Measurements from ENCODE around the gene CYP1A1. TPM values are rescaled to one million over a fixed set of nuclear protein-coding genes. Genes with fewer than 3 reads are reported as not detected.

CYP1A1 gene
- total RNA-seq, 1 experiment from 2014 or later = 0.15 TPM

DNA sequence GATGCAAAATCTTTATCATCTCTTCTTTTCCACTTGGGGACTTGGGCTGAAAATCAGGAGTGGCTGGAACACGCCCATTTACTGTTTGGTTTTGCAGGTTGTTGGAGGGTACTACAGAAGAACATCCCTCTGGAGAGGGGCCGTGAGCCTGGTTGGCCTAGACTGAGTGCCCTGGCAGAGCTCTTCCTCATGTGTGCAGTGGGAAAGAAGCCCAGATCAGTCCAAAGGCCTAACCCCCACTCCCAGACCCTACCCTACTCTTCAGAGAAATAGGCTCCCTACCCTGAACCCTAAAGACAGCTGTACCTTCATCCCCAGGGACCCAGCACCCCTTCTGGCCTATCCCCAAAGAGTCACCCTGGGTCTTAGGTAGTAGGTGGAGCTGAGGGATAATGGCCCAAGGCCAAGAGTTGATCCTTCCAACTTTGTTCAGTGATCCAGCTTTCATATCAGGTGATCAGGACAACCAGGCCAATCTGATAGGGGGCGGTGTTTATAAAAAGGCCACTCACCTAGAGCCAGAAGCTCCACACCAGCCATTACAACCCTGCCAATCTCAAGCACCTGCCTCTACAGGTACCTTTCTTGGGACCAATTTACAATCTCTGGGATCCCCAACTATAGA is 23.1 kb upstream of the CYP1A1 start, which contains the start of gene CYP1A2:
TSS of gene CYP1A2 (plus strand) at position 524 of the 625 bp plus-strand sequence. CDS start 894 bp downstream, outside the sequence.
- no peaks in the 10 kb centered on the region for H3K4me1 ChIP-seq (ENCODE audit: control insufficient read depth, insufficient read depth, low read length)
- ChIA-PET POLR2A (no interaction called here), CTCF (no interaction called here)
- intact Hi-C loops (cut with micrococcal nuclease; ENCODE audit: unreplicated experiment) (no loop called here), in situ Hi-C loops (cut with HindIII; ENCODE audit: low pct_unique_long_range_greater_than_20kb, low sequenced_read_pairs) (no loop called here)
- no peak for DNase-seq (ENCODE audit: low read depth, low spot score)
- no peaks in the 10 kb centered on the region for H3K27me3 ChIP-seq (ENCODE audit: control insufficient read depth, insufficient read depth, low read length)
- no peak within 1 kb of the TSS for H3K27ac ChIP-seq (ENCODE audit: low read length)
- BruUV-seq (replicated peaks) = no TSS peak
- H3K4me3 ChIP-seq (ENCODE audit: low read depth in 2 of 2, low read length in 2 of 2) = no peak within 1 kb of the TSS
- H3K9me3 ChIP-seq (ENCODE audit: control insufficient read depth, insufficient read depth, low read depth, low read length) = no peaks in the 10 kb centered on the region
- no peak for ATAC-seq
- no peaks in the 10 kb centered on the region for H3K36me3 ChIP-seq (ENCODE audit: control insufficient read depth, insufficient read depth, low read length)
- TF ChIP-seq TCF7L2 (IDR thresholded peaks at IDR 0.05; ENCODE audit: low read depth, low read length) (no peak), POLR2AphosphoS5 (IDR thresholded peaks at IDR 0.05; ENCODE audit: low read depth, low read length) (no peak), SIN3A (IDR thresholded peaks at IDR 0.05; ENCODE audit: borderline replicate concordance, insufficient read depth, low read depth, low read length) (no peak)
- TF ChIP-seq, protein P1, sequence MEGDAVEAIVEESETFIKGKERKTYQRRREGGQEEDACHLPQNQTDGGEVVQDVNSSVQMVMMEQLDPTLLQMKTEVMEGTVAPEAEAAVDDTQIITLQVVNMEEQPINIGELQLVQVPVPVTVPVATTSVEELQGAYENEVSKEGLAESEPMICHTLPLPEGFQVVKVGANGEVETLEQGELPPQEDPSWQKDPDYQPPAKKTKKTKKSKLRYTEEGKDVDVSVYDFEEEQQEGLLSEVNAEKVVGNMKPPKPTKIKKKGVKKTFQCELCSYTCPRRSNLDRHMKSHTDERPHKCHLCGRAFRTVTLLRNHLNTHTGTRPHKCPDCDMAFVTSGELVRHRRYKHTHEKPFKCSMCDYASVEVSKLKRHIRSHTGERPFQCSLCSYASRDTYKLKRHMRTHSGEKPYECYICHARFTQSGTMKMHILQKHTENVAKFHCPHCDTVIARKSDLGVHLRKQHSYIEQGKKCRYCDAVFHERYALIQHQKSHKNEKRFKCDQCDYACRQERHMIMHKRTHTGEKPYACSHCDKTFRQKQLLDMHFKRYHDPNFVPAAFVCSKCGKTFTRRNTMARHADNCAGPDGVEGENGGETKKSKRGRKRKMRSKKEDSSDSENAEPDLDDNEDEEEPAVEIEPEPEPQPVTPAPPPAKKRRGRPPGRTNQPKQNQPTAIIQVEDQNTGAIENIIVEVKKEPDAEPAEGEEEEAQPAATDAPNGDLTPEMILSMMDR (IDR thresholded peaks at IDR 0.05) = no peak
- TF ChIP-seq, protein P2, sequence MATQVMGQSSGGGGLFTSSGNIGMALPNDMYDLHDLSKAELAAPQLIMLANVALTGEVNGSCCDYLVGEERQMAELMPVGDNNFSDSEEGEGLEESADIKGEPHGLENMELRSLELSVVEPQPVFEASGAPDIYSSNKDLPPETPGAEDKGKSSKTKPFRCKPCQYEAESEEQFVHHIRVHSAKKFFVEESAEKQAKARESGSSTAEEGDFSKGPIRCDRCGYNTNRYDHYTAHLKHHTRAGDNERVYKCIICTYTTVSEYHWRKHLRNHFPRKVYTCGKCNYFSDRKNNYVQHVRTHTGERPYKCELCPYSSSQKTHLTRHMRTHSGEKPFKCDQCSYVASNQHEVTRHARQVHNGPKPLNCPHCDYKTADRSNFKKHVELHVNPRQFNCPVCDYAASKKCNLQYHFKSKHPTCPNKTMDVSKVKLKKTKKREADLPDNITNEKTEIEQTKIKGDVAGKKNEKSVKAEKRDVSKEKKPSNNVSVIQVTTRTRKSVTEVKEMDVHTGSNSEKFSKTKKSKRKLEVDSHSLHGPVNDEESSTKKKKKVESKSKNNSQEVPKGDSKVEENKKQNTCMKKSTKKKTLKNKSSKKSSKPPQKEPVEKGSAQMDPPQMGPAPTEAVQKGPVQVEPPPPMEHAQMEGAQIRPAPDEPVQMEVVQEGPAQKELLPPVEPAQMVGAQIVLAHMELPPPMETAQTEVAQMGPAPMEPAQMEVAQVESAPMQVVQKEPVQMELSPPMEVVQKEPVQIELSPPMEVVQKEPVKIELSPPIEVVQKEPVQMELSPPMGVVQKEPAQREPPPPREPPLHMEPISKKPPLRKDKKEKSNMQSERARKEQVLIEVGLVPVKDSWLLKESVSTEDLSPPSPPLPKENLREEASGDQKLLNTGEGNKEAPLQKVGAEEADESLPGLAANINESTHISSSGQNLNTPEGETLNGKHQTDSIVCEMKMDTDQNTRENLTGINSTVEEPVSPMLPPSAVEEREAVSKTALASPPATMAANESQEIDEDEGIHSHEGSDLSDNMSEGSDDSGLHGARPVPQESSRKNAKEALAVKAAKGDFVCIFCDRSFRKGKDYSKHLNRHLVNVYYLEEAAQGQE (IDR thresholded peaks at IDR 0.05; ENCODE audit: insufficient read depth in 1 of 2, low read depth in 2 of 2, low read length in 1 of 2) = no peak

DNA sequence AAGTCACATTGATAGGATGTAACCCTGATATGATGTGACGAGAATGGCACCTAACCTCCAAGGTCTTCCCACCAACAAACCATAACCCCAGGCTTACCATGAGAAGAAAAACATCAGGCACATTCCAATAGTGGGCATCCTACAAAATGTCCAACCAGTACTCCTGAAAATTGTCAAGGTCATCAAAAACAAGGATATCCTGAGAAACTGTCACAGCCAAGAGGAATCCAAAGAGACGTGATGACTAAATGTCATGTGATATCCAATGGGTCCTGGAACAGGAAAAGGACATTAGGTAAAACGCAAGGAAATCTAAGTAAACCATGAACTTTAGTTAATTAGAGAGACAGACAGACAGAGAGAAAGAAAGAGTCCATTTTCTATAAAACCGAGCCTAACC is 21.1 kb upstream of the CYP1A1 start:
- in situ Hi-C loops (cut with HindIII; ENCODE audit: low pct_unique_long_range_greater_than_20kb, low sequenced_read_pairs) (no loop called here), intact Hi-C loops (cut with micrococcal nuclease; ENCODE audit: unreplicated experiment) (no loop called here)
- ATAC-seq (no peak), DNase-seq (ENCODE audit: low read depth, low spot score) (no peak)
- Histone ChIP-seq H3K9me3 (ENCODE audit: control insufficient read depth, insufficient read depth, low read depth, low read length) (no peaks in the 10 kb centered on the region), H3K27me3 (ENCODE audit: control insufficient read depth, insufficient read depth, low read length) (no peaks in the 10 kb centered on the region), H3K27ac (ENCODE audit: low read length) (no peak overlapping the region), H3K4me1 (ENCODE audit: control insufficient read depth, insufficient read depth, low read length) (no peaks in the 10 kb centered on the region), H3K36me3 (ENCODE audit: control insufficient read depth, insufficient read depth, low read length) (no peaks in the 10 kb centered on the region), H3K4me3 (ENCODE audit: low read depth in 2 of 2, low read length in 2 of 2) (no peak overlapping the region)
- POLR2A ChIA-PET = no interaction called here
- no TSS peak for BruUV-seq (replicated peaks)
- CTCF ChIA-PET = no interaction called here
- TF ChIP-seq TCF7L2 (IDR thresholded peaks at IDR 0.05; ENCODE audit: low read depth, low read length) = no peak
- no peak for TF ChIP-seq SIN3A (IDR thresholded peaks at IDR 0.05; ENCODE audit: borderline replicate concordance, insufficient read depth, low read depth, low read length)
- TF ChIP-seq, protein P1 (IDR thresholded peaks at IDR 0.05) = no peak
- TF ChIP-seq, protein P2 (IDR thresholded peaks at IDR 0.05; ENCODE audit: insufficient read depth in 1 of 2, low read depth in 2 of 2, low read length in 1 of 2) = no peak
- TF ChIP-seq POLR2AphosphoS5 (IDR thresholded peaks at IDR 0.05; ENCODE audit: low read depth, low read length) = no peak

Data from Panc1 (cell line).